Erythroblast (primary cell): Measurements from ENCODE around the gene GPSM3.

ENCODE experiments used
- GATA1 ChIP-seq: IDR thresholded peaks from 2 replicates; pipeline ENCODE4 v1.6.1; 2011; ENCODE audit warnings: low read depth, mild to moderate bottlenecking, control low read depth, low read length, moderate library complexity
- POLR2A ChIP-seq: IDR thresholded peaks from 2 replicates; pipeline ENCODE4 v1.6.1; 2011; ENCODE audit warnings: mild to moderate bottlenecking, low read length

DNA sequence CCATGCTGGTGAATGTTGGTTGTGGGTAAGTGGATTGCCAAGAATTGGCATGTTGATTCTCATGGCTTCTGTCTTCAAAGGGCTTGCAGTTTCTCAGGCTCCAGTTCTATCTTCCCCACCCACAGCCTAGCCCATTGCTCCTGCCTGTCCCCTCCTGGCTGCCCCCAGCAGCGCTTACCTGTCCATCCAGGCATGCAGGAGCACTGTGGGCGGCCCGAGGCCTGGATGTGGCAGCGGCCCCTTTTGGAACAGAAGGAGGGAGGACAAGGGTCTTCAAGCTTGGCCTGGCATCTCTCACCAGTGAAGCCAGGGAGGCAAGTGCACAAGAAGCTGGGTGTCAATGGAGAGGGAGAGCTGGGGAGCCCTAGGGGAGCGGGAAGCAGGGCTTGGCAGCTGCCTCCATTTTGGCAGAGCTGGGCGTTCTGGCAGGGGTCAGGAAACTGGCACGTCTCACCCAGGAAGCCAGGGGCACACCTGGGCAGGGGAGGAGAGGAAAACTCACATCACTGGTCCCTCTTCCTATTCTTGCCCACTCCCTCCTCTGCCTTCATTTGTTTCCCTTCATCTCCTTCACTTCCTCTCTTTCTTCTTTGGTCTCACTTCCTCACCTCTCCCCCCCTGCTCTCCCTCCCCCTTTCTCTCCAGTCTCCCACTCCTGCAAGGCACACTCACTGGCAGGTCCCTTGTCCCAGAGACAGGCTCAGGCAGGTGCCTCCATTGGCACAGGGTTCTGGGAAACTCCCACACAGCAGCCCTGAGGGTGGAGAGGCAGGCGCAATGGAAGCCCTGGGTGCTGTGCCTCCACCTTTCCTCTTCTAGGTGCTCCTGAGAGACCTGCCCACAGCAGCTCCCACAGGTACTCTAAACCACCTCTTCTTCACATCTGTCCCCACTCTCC is 30.1 kb upstream of the GPSM3 start:
- TF ChIP-seq POLR2A = no peak
- no peak for TF ChIP-seq GATA1
